HS-5 (cell line): ENCODE measurements around the gene CUEDC1.

ENCODE experiments used
- DNase-seq: peaks from one replicate; pipeline ENCODE4 v3.0.0-alpha.2; 2012; ENCODE audit warnings: low read depth

Gene CUEDC1

GRCh38 chr17:57874434-57875289 is 80.5 kb downstream of the CUEDC1 start:
- DNase-seq = no peak

GRCh38 chr17:57874058-57874419 is 81.2 kb downstream of the CUEDC1 start:
- no peak for DNase-seq

- no peak for DNase-seq
Observed at GRCh38 chr17:57873261-57874057, 81.8 kb downstream of the CUEDC1 start.

- DNase-seq = no peak
Observed at GRCh38 chr17:57872536-57872935, 82.7 kb downstream of the CUEDC1 start.

- no peak for DNase-seq
Observed at GRCh38 chr17:57871863-57872262, 83.3 kb downstream of the CUEDC1 start.

- DNase-seq = no peak
Observed at GRCh38 chr17:57871155-57871554, 84.1 kb downstream of the CUEDC1 start.

- DNase-seq = no peak
Observed at GRCh38 chr17:57870283-57870635, 85.0 kb downstream of the CUEDC1 start.

- DNase-seq = no peak
Observed at GRCh38 chr17:57869617-57870282, 85.5 kb downstream of the CUEDC1 start.

GRCh38 chr17:57868910-57869616 is 86.1 kb downstream of the CUEDC1 start:
- DNase-seq = no peak

GRCh38 chr17:57868007-57868909 is 87.0 kb downstream of the CUEDC1 start:
- peak; percentile 89 for DNase-seq

GRCh38 chr17:57867126-57867525 is 88.1 kb downstream of the CUEDC1 start:
- DNase-seq = no peak

GRCh38 chr17:57866723-57867122 is 88.5 kb downstream of the CUEDC1 start:
- no peak for DNase-seq

- no peak for DNase-seq
Observed at GRCh38 chr17:57866319-57866718, 88.9 kb downstream of the CUEDC1 start.

- no peak for DNase-seq
Observed at GRCh38 chr17:57864273-57864672, 90.9 kb downstream of the CUEDC1 start.

- no peak for DNase-seq
Observed at GRCh38 chr17:57862694-57863667, 92.2 kb downstream of the CUEDC1 start.

- DNase-seq = no peak
Observed at GRCh38 chr17:57861790-57862693, 93.2 kb downstream of the CUEDC1 start.

GRCh38 chr17:57861000-57861789 is 94.0 kb downstream of the CUEDC1 start:
- DNase-seq = no peak

- DNase-seq = no peak
Observed at GRCh38 chr17:57860414-57860999, 94.7 kb downstream of the CUEDC1 start.
